ENCODE data around the gene TRAPPC2L.

Gene TRAPPC2L

GRCh38 chr16:88855176-88855575 lies 1.8 kb upstream of the TRAPPC2L start:
- DNase-seq (ENCODE audit: extremely low spot score): no peak
- CTCF ChIA-PET: interaction anchor here (0.9 to 1.3 kb wide), 2 partner anchors 40 to 43 kb away, joined by 3 to 4 read pairs; partner anchors contain the start of gene APRT
- POLR2A ChIA-PET: interaction anchor here (0.6 to 1.0 kb wide), 2 partner anchors 44 to 83 kb away, joined by 3 to 4 read pairs; no protein-coding TSS in a partner anchor
- TF ChIP-seq CTCF (IDR thresholded peaks at IDR 0.05; ENCODE audit: control extremely low read depth, extremely low read depth, low read depth, missing control alignments): no peak

- ChIA-PET CTCF (no interaction called here), POLR2A (interaction anchor here (1.0 kb wide), 1 partner anchor 45 kb away, joined by 3 read pairs; no protein-coding TSS in a partner anchor)
- no peak for DNase-seq (ENCODE audit: extremely low spot score)
- TF ChIP-seq CTCF (IDR thresholded peaks at IDR 0.05; ENCODE audit: control extremely low read depth, extremely low read depth, low read depth, missing control alignments): no peak
Measured at GRCh38 chr16:88855736-88856121, 1.2 kb upstream of the TRAPPC2L start.

- DNase-seq (ENCODE audit: extremely low spot score): no peak
- ChIA-PET CTCF (interaction anchor here (0.6 to 2.7 kb wide), 7 partner anchors 17 to 360 kb away, joined by 3 to 37 read pairs (median 5); partner anchors contain the start of gene APRT), POLR2A (interaction anchor here (0.6 kb wide), 1 partner anchor 269 kb away, joined by 4 read pairs; no protein-coding TSS in a partner anchor)
- no peak for TF ChIP-seq CTCF (IDR thresholded peaks at IDR 0.05; ENCODE audit: control extremely low read depth, extremely low read depth, low read depth, missing control alignments)
Measured at GRCh38 chr16:88856122-88856827, 652 bp upstream of the TRAPPC2L start.

- CTCF ChIA-PET: interaction anchor here (0.8 to 2.7 kb wide), 27 partner anchors 9 to 383 kb away, joined by 3 to 37 read pairs (median 4); partner anchors contain the start of genes APRT and CDT1
- POLR2A ChIA-PET: interaction anchor here (0.6 kb wide), 1 partner anchor 25 kb away, joined by 3 read pairs; no protein-coding TSS in a partner anchor
- DNase-seq (ENCODE audit: extremely low spot score): peak; percentile 89
- TF ChIP-seq CTCF (IDR thresholded peaks at IDR 0.05; ENCODE audit: control extremely low read depth, extremely low read depth, low read depth, missing control alignments): peak; percentile 83
Measured at GRCh38 chr16:88857728-88858339, 907 bp downstream of the TRAPPC2L start.

- DNase-seq (ENCODE audit: extremely low spot score): no peak
- ChIA-PET POLR2A (no interaction called here), CTCF (interaction anchor here (1.6 kb wide), 1 partner anchor 307 kb away, joined by 4 read pairs; no protein-coding TSS in a partner anchor)
- TF ChIP-seq CTCF (IDR thresholded peaks at IDR 0.05; ENCODE audit: control extremely low read depth, extremely low read depth, low read depth, missing control alignments): no peak
Measured at GRCh38 chr16:88859381-88860091, 2.6 kb downstream of the TRAPPC2L start.

GRCh38 chr16:88861359-88861758 lies 4.4 kb downstream of the TRAPPC2L start:
- POLR2A ChIA-PET: no interaction called here
- DNase-seq (ENCODE audit: extremely low spot score): no peak
- TF ChIP-seq CTCF (IDR thresholded peaks at IDR 0.05; ENCODE audit: control extremely low read depth, extremely low read depth, low read depth, missing control alignments): no peak
- CTCF ChIA-PET: interaction anchor here (1.6 kb wide), 1 partner anchor 306 kb away, joined by 4 read pairs; no protein-coding TSS in a partner anchor

Measured in GM10248 (cell line).